ENCODE data around the gene PIK3CD.

- TF ChIP-seq CTCF (conservative IDR thresholded peaks at IDR 0.05; ENCODE audit: low read length): no peak
- no peak for TF ChIP-seq EZH2phosphoT487 (IDR thresholded peaks at IDR 0.05; ENCODE audit: borderline replicate concordance, low read depth, low read length)
These were observed 79.6 kb downstream of the PIK3CD start for GRCh38 chr1:9731051-9731537.
